BE2C (cell line): ENCODE data around the gene RAI2.

Experiments used
- DNase-seq: peaks from one replicate; pipeline ENCODE4 v3.0.0-alpha.2; 2020
- H3K27me3 ChIP-seq: fragments of 250-450 bp; sonication (Bioruptor Pico); 2 replicates; pipeline ENCODE4 v1.5.1; 2020; ENCODE audit warnings: mild to moderate bottlenecking
- H3K36me3 ChIP-seq: fragments of 250-450 bp; sonication (Bioruptor Pico); 2 replicates; pipeline ENCODE4 v1.5.1; 2020; ENCODE audit warnings: mild to moderate bottlenecking
- H3K4me1 ChIP-seq: fragments of 250-450 bp; sonication (Bioruptor Pico); 2 replicates; pipeline ENCODE4 v1.5.1; 2020
- H3K4me3 ChIP-seq: 2 replicates; pipeline ENCODE4 v1.5.1; 2011; ENCODE audit warnings: low read depth, low read length
- H3K9me3 ChIP-seq: fragments of 250-450 bp; sonication (Bioruptor Pico); 2 replicates; pipeline ENCODE4 v1.5.1; 2020
- CTCF ChIP-seq: IDR thresholded peaks from 2 replicates; pipeline ENCODE4 v1.5.1; 2012; ENCODE audit warnings: mild to moderate bottlenecking, low read depth, low read length

The RAI2 gene

DNA sequence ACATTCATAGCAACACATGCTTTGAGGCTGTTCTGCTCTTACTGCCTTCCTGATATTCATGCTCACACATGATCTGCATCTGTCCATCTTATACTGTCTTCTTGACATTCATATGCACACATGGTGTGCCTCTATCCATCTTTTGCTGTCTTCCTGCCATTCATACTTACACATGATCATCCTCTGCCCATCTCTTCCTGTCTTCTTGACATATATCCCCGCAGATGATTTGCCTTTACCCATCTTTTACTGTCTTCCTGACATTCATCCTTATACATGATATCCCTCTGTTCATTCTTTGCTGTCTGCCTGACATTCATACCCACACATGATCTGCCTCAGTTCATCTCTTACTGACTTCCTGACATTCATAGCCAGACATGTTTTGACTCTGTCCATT is 87.0 kb downstream of the RAI2 start:
- no peaks in the 10 kb centered on the region for H3K36me3 ChIP-seq
- DNase-seq, result no peak
- no peaks in the 10 kb centered on the region for H3K4me1 ChIP-seq
- no peaks in the 10 kb centered on the region for H3K27me3 ChIP-seq
- H3K4me3 ChIP-seq, result no peak overlapping the region
- H3K9me3 ChIP-seq, result no peaks in the 10 kb centered on the region
- TF ChIP-seq CTCF, result no peak

GRCh38 chrX:17773221-17773876 is 87.7 kb downstream of the RAI2 start:
- H3K9me3 ChIP-seq, result no peaks in the 10 kb centered on the region
- no peak overlapping the region for H3K4me3 ChIP-seq
- no peaks in the 10 kb centered on the region for H3K4me1 ChIP-seq
- H3K36me3 ChIP-seq, result no peaks in the 10 kb centered on the region
- H3K27me3 ChIP-seq, result no peaks in the 10 kb centered on the region
- DNase-seq, result no peak
- TF ChIP-seq CTCF, result no peak

GRCh38 chrX:17769701-17770269 is 91.3 kb downstream of the RAI2 start:
- Histone ChIP-seq H3K27me3 (no peaks in the 10 kb centered on the region), H3K36me3 (no peaks in the 10 kb centered on the region), H3K9me3 (no peaks in the 10 kb centered on the region), H3K4me3 (no peak overlapping the region), H3K4me1 (no peaks in the 10 kb centered on the region)
- no peak for TF ChIP-seq CTCF
- no peak for DNase-seq

DNA sequence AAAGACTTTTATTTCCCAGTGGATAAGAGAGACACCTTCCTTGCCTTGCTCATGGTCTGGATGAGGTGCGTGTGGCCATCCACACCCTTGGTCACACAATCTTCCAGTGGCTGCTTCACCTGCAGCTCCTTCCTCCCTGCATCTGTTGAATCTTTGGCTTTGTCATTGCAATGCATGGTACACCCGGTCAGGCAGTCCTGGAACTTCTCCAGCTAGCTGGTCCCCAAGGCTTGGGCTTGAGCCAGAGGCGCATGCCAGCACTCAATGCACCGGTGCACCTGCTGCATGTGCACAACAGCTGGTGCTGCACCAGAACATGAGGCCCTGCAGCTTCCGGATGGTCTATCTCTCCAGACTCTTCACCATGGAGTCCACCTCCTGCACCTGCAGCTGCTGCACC is 92.1 kb downstream of the RAI2 start:
- no peak for TF ChIP-seq CTCF
- Histone ChIP-seq H3K36me3 (no peaks in the 10 kb centered on the region), H3K4me3 (no peak overlapping the region), H3K9me3 (no peaks in the 10 kb centered on the region), H3K4me1 (no peaks in the 10 kb centered on the region), H3K27me3 (no peaks in the 10 kb centered on the region)
- DNase-seq, result no peak

- TF ChIP-seq CTCF, result no peak
- Histone ChIP-seq H3K4me1 (no peaks in the 10 kb centered on the region), H3K9me3 (no peaks in the 10 kb centered on the region), H3K27me3 (no peaks in the 10 kb centered on the region), H3K4me3 (no peak overlapping the region), H3K36me3 (no peaks in the 10 kb centered on the region)
- DNase-seq, result no peak
Measured at GRCh38 chrX:17767734-17768133, 93.4 kb downstream of the RAI2 start.

DNA sequence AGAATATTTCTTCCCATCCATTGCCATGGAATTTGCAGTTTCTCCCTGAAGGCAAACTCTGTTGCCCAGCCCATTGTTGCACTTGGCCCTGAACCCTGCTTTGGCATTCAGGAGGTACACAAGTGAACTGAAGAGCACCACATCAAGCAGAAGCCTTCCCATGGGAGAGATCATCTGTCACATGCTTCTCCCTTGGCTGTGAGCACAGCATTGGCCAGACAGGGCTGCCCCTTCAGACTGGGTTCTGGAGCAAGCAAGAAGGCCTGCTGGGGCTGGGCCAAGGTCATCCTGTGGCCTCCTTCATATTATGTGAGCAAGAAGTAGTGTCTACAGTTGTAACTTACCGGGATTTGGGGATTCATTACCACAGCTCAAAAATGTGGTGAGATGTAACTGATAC is 101.1 kb downstream of the RAI2 start:
- H3K27me3 ChIP-seq, result no peaks in the 10 kb centered on the region
- H3K36me3 ChIP-seq, result no peaks in the 10 kb centered on the region
- no peak overlapping the region for H3K4me3 ChIP-seq
- no peak for TF ChIP-seq CTCF
- H3K9me3 ChIP-seq, result no peaks in the 10 kb centered on the region
- H3K4me1 ChIP-seq, result no peaks in the 10 kb centered on the region
- DNase-seq, result no peak
